ENCODE measurements around the gene NSD2. TPM values are rescaled to one million over a fixed set of nuclear protein-coding genes. Genes with fewer than 3 reads are reported as not detected.
A peak's percentile ranks its signal among the peaks of the same experiment; 100 is the strongest.

NSD2 gene
- polyA plus RNA-seq, 6 donors from 2014 or later, result 2.0 to 15.7 (median 5.3) TPM

DNA sequence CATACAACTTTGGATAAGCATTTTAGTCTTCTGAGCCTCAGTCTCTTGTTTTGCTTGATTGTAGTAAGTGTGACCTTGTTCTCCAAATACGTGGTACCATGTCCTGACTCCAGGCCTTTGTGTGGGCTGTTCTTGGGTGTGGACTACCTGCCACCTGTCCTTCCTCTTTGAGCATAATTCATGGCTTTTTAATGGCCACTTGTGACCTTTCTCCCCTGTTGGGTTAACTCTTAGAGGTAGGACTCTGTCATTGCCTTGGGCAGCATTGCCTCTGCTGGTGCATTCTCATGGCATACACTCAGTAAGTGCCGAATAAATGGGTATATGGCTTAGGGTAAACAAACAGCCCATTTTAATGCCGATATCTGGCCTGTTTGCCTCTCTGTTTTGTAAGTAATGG is 3.0 kb downstream of the NSD2 start:
- Mint-ChIP-seq H3K9me3 (no peaks in the 10 kb centered on the region), H3K4me1 (peaks cover 22 to 36% (median 23%) of the 10 kb centered on the region in 3 donors), H3K4me3 (peak overlapping the region in 2 of 8 donors; percentile 9 to 88), H3K27me3 (no peaks in the 10 kb centered on the region), H3K27ac (peak overlapping the region in 2 of 6 donors; percentile 76 to 86), H3K36me3 (no peaks in the 10 kb centered on the region)
- ATAC-seq (ENCODE audit: low read depth in 2 of 2), result no peak
- DNase-seq, result no peak

DNA sequence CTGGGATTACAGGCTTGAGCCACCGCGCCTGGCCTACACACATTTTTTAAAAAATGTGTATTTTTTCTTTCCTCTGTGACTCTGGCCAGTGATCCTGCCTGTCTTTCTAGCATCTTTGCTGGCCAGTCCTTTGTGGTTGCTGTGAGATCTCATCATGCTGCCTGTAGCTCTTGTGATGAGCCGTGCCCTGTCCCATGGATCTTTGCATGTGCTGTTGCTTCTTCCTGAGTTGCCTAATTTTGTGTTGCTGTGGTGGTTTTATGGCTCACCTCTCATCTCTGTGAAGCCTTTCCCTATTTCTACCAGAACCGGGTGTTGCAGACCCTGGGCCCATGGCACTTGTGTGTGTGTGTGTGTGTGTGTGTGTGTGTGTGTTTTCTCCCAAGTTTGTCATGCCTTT is 8.3 kb downstream of the NSD2 start:
- DNase-seq, result no peak
- Mint-ChIP-seq H3K27me3 (no peaks in the 10 kb centered on the region), H3K36me3 (no peaks in the 10 kb centered on the region), H3K27ac (no peak overlapping the region), H3K9me3 (no peaks in the 10 kb centered on the region), H3K4me1 (peaks cover 13 to 33% (median 25%) of the 10 kb centered on the region in 3 donors), H3K4me3 (no peak overlapping the region)
- no peak for ATAC-seq (ENCODE audit: low read depth in 2 of 2)

- DNase-seq (no peak), ATAC-seq (ENCODE audit: low read depth in 2 of 2) (no peak)
- Mint-ChIP-seq H3K27ac (peak overlapping the region in 1 of 6 donors; percentile 76), H3K4me1 (peaks cover 14 to 33% (median 26%) of the 10 kb centered on the region in 3 donors), H3K9me3 (no peaks in the 10 kb centered on the region), H3K27me3 (no peaks in the 10 kb centered on the region), H3K36me3 (no peaks in the 10 kb centered on the region), H3K4me3 (no peak overlapping the region)
Measured at GRCh38 chr4:1880332-1880731, 9.1 kb downstream of the NSD2 start.

GRCh38 chr4:1882850-1883271 is 11.7 kb downstream of the NSD2 start:
- H3K27ac Mint-ChIP-seq, result no peak overlapping the region
- DNase-seq (no peak), ATAC-seq (ENCODE audit: low read depth in 2 of 2) (no peak)
- no peaks in the 10 kb centered on the region for H3K36me3 Mint-ChIP-seq
- peak overlapping the region in 1 of 8 donors; percentile 58 for H3K4me3 Mint-ChIP-seq
- H3K9me3 Mint-ChIP-seq, result peaks cover 0 to 4% (median 0%) of the 10 kb centered on the region in 7 donors
- H3K27me3 Mint-ChIP-seq, result no peaks in the 10 kb centered on the region
- peaks cover 24 to 32% (median 29%) of the 10 kb centered on the region in 3 donors for H3K4me1 Mint-ChIP-seq

- no peak for ATAC-seq (ENCODE audit: low read depth in 2 of 2)
- Mint-ChIP-seq H3K9me3 (peaks cover 0 to 4% (median 0%) of the 10 kb centered on the region in 7 donors), H3K36me3 (no peaks in the 10 kb centered on the region), H3K27ac (no peak overlapping the region), H3K4me1 (peaks cover 24 to 31% (median 26%) of the 10 kb centered on the region in 3 donors), H3K4me3 (peak overlapping the region in 1 of 8 donors; percentile 62), H3K27me3 (no peaks in the 10 kb centered on the region)
- no peak for DNase-seq
Measured at GRCh38 chr4:1883583-1883982, 12.4 kb downstream of the NSD2 start.

GRCh38 chr4:1885414-1885813 is 14.2 kb downstream of the NSD2 start:
- Mint-ChIP-seq H3K9me3 (peaks cover 0 to 4% (median 0%) of the 10 kb centered on the region in 7 donors), H3K27ac (peak overlapping the region in 1 of 6 donors; percentile 30), H3K4me3 (peak overlapping the region in 1 of 8 donors; percentile 44), H3K27me3 (no peaks in the 10 kb centered on the region), H3K4me1 (peaks cover 22 to 26% (median 24%) of the 10 kb centered on the region in 3 donors), H3K36me3 (no peaks in the 10 kb centered on the region)
- DNase-seq, result no peak
- ATAC-seq (ENCODE audit: low read depth in 2 of 2), result no peak

DNA sequence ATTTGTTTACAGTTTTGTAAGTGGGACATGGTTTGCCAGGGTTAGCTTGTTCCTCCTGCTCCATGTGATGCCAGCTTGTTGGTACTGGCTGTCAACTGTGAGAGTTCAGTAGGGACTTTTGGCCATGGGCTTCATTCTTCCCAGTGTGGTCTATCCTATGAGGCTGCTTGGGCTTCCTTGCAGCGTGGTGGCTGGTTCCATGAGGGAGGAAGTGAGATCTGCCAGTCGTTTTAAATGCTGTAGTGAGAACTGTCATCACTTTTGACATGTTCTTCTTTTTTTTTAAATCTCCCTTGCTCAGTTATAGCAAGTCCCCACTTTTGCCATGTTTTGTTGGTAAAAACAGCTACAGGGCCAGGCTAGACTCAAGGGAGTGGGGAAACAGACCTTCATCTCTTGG is 15.9 kb downstream of the NSD2 start:
- ATAC-seq (ENCODE audit: low read depth in 2 of 2), result no peak
- H3K9me3 Mint-ChIP-seq, result peaks cover 0 to 4% (median 0%) of the 10 kb centered on the region in 7 donors
- no peak overlapping the region for H3K4me3 Mint-ChIP-seq
- H3K36me3 Mint-ChIP-seq, result no peaks in the 10 kb centered on the region
- DNase-seq, result no peak
- peaks cover 18 to 21% (median 19%) of the 10 kb centered on the region in 3 donors for H3K4me1 Mint-ChIP-seq
- peak overlapping the region in 4 of 6 donors; percentile 36 to 56 (median 40) for H3K27ac Mint-ChIP-seq
- H3K27me3 Mint-ChIP-seq, result no peaks in the 10 kb centered on the region

GRCh38 chr4:1890979-1891570 is 19.9 kb downstream of the NSD2 start:
- no peak overlapping the region for H3K27ac Mint-ChIP-seq

DNA sequence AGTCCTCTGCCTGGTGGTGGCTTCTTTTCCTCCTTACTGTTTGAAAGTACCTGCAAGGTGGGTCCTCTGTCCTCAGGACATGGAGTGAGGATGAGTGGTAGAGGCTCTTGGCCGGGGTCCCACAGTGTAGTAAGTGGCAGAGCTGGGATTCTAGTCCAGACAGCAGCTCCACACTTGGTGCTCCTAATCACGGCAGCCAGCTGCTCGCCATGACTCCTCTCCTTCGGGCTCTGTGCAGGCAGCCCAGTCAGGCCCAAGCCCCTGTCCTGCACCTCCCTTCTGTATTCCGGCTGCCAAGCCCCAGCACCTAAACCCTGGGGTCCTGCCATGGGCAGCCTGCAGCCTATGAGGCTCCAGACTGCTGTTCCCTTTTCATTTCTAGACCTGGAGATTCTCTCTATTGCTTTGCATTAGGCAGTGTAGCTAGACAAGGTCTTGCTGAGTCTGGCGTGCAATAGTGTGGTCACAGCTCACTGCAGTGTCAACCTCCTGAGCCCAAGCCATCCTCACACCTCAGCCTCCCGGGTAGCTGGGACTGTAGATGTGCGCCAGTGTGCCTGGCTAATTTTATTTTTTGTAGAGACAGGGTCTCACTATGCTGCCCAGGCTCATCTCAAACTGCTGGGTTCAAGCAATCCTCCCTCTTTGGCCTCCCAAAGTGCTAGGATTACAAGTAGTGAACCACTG is 24.9 kb downstream of the NSD2 start:
- no peak overlapping the region for H3K4me3 Mint-ChIP-seq
- ATAC-seq (ENCODE audit: low read depth in 2 of 2), result no peak
- H3K27ac Mint-ChIP-seq, result peak overlapping the region in 4 of 6 donors; percentile 24 to 89 (median 59)
- H3K27me3 Mint-ChIP-seq, result no peaks in the 10 kb centered on the region
- no peaks in the 10 kb centered on the region for H3K9me3 Mint-ChIP-seq
- DNase-seq, result no peak
- peaks cover 9 to 13% (median 12%) of the 10 kb centered on the region in 3 donors for H3K4me1 Mint-ChIP-seq
- H3K36me3 Mint-ChIP-seq, result peaks cover 0 to 6% of the 10 kb centered on the region in 2 donors

More at GRCh38 chr4:1890979-1891570, 19.9 kb downstream of the NSD2 start:
- H3K4me1 Mint-ChIP-seq, result peaks cover 12 to 16% (median 15%) of the 10 kb centered on the region in 3 donors
- H3K36me3 Mint-ChIP-seq, result no peaks in the 10 kb centered on the region
- no peak overlapping the region for H3K4me3 Mint-ChIP-seq
- DNase-seq (no peak), ATAC-seq (ENCODE audit: low read depth in 2 of 2) (no peak)
- H3K27me3 Mint-ChIP-seq, result no peaks in the 10 kb centered on the region
- peaks cover 0 to 4% (median 0%) of the 10 kb centered on the region in 7 donors for H3K9me3 Mint-ChIP-seq

GRCh38 chr4:1896658-1896991 is 25.4 kb downstream of the NSD2 start:
- no peaks in the 10 kb centered on the region for H3K9me3 Mint-ChIP-seq

GRCh38 chr4:1898007-1898406 is 26.8 kb downstream of the NSD2 start:
- Mint-ChIP-seq H3K9me3 (no peaks in the 10 kb centered on the region), H3K27me3 (no peaks in the 10 kb centered on the region), H3K36me3 (peaks cover 0 to 6% of the 10 kb centered on the region in 2 donors), H3K27ac (peak overlapping the region in 1 of 6 donors; percentile 18), H3K4me1 (peaks cover 5 to 13% (median 12%) of the 10 kb centered on the region in 3 donors), H3K4me3 (no peak overlapping the region)
- ATAC-seq (ENCODE audit: low read depth in 2 of 2) (no peak), DNase-seq (no peak)

More at GRCh38 chr4:1896658-1896991, 25.4 kb downstream of the NSD2 start:
- Mint-ChIP-seq H3K36me3 (peaks cover 0 to 6% of the 10 kb centered on the region in 2 donors), H3K27ac (peak overlapping the region in 1 of 6 donors; percentile 57), H3K4me3 (no peak overlapping the region), H3K27me3 (no peaks in the 10 kb centered on the region), H3K4me1 (peaks cover 9 to 13% (median 12%) of the 10 kb centered on the region in 3 donors)
- no peak for DNase-seq
- ATAC-seq (ENCODE audit: low read depth in 2 of 2), result no peak

DNA sequence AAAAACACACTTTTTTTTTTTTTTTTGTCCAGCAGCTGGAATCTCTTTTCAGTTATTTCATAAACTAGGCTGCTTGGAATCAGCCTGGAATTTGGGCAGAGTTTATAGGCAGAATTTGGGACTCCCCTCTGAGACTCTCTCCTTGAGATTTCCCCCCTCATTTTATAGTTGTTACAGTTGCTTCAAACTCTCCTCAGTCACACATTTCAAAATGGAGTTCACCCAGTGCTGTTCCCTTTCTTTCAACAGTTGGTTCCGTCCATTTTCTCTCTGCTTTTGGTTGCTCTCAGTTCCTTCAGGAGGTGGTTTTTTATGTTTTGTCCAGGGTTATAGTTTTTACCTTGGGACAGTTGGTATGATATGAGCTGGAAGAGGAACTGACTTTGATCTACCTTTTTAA is 27.5 kb downstream of the NSD2 start:
- no peak overlapping the region for H3K4me3 Mint-ChIP-seq
- peak overlapping the region in 1 of 6 donors; percentile 18 for H3K27ac Mint-ChIP-seq
- peaks cover 5 to 13% (median 12%) of the 10 kb centered on the region in 3 donors for H3K4me1 Mint-ChIP-seq
- H3K9me3 Mint-ChIP-seq, result no peaks in the 10 kb centered on the region
- ATAC-seq (ENCODE audit: low read depth in 2 of 2) (no peak), DNase-seq (no peak)
- no peaks in the 10 kb centered on the region for H3K27me3 Mint-ChIP-seq
- H3K36me3 Mint-ChIP-seq, result peaks cover 0 to 6% of the 10 kb centered on the region in 2 donors

- Mint-ChIP-seq H3K4me3 (no peak overlapping the region), H3K4me1 (peaks cover 5 to 13% (median 12%) of the 10 kb centered on the region in 3 donors), H3K36me3 (peaks cover 0 to 8% of the 10 kb centered on the region in 2 donors), H3K27me3 (no peaks in the 10 kb centered on the region), H3K9me3 (no peaks in the 10 kb centered on the region), H3K27ac (no peak overlapping the region)
- DNase-seq, result peak; percentile 74
- ATAC-seq (ENCODE audit: low read depth in 2 of 2), result peak; percentile 95 to 98
Measured at GRCh38 chr4:1899149-1900086, 28.2 kb downstream of the NSD2 start.
